VCaP (cell line): Measurements from ENCODE around the gene CSPG4.

Experiments used
- H3K27ac ChIP-seq: fragments of 450-650 bp; 2 replicates; pipeline ENCODE4 v1.5.1; 2017
- TF ChIP-seq, protein P1 (sequence below): fragments of 450-650 bp; conservative IDR thresholded peaks from 2 replicates; pipeline ENCODE4 v1.5.1; 2017; ENCODE audit warnings: mild to moderate bottlenecking, moderate library complexity

Gene CSPG4

DNA sequence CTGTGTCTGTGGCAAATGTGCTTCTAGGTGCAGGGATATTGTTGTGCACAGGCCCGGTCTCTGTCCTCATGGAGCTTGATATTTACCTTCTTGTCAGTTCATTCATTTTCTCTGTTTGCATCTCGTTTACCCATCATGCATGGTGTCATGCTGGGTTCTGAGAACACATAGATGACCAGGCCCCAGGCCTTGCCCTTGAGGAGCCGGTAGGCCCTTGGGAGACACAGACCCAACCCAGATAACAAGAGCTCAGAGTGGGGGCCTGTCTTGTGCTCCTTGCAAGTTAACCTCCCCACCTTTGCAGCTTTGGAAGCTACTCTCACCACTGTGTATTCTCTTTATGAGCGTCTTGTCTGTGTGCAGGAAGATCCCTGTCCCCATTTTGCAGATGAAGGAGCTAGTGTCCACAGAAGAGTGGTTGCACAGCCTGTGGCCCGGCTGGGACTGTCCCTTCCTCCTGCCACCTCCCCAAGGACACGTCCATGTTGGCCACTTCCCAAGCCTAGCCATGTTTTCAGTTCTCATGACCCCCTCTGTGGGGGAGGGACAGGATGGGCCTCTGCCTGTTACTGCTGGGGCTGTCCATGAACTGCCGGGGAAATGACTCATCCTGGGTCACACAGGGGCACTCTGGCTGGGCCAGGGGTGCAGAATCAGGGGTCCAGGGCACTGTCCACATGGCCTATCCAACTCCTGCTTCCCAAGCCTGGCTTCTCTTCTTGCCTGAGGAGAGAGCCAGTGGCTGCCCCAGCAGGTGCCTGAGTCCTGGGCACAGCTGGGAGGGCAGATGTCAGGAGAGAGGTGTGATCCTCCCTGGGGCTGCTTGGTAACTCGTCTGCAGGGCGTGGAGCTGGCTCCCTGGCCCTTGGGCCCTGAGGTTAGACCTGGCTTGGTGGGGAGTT is 61.5 kb downstream of the CSPG4 start:
- TF ChIP-seq, protein P1, sequence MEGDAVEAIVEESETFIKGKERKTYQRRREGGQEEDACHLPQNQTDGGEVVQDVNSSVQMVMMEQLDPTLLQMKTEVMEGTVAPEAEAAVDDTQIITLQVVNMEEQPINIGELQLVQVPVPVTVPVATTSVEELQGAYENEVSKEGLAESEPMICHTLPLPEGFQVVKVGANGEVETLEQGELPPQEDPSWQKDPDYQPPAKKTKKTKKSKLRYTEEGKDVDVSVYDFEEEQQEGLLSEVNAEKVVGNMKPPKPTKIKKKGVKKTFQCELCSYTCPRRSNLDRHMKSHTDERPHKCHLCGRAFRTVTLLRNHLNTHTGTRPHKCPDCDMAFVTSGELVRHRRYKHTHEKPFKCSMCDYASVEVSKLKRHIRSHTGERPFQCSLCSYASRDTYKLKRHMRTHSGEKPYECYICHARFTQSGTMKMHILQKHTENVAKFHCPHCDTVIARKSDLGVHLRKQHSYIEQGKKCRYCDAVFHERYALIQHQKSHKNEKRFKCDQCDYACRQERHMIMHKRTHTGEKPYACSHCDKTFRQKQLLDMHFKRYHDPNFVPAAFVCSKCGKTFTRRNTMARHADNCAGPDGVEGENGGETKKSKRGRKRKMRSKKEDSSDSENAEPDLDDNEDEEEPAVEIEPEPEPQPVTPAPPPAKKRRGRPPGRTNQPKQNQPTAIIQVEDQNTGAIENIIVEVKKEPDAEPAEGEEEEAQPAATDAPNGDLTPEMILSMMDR: no peak
- H3K27ac ChIP-seq: peak overlapping the region; percentile 9; the same call in 1 of the 2 replicates

DNA sequence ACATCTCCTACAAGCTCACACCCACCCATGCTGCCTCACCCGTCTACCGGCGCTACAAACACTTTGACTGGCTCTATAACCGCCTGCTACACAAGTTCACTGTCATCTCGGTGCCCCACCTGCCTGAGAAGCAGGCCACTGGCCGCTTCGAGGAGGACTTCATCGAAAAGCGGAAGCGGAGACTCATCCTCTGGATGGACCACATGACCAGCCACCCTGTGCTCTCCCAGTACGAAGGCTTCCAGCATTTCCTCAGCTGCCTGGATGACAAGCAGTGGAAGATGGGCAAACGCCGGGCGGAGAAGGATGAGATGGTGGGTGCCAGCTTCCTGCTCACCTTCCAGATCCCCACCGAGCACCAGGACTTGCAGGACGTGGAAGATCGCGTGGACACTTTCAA is 62.8 kb downstream of the CSPG4 start:
- TF ChIP-seq, protein P1: no peak
- no peak overlapping the region for H3K27ac ChIP-seq

DNA sequence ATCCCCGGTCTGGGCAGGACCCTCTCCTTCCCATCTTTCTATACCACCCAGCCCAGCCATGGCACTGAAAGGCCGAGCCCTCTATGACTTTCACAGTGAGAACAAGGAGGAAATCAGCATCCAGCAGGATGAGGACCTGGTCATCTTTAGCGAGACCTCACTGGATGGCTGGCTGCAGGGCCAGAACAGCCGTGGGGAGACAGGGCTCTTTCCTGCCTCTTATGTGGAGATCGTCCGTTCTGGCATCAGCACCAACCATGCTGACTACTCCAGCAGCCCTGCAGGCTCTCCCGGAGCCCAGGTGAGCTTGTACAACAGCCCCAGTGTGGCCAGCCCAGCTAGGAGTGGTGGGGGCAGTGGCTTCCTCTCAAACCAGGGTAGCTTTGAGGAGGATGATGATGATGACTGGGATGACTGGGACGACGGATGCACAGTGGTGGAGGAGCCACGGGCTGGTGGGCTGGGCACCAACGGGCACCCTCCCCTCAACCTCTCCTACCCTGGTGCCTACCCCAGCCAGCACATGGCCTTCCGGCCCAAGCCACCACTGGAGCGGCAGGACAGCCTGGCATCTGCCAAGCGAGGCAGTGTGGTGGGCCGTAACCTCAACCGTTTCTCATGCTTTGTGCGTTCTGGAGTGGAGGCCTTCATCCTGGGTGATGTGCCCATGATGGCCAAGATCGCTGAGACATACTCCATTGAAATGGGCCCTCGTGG is 63.4 kb downstream of the CSPG4 start:
- TF ChIP-seq, protein P1: no peak
- peak overlapping the region; percentile 82 for H3K27ac ChIP-seq

DNA sequence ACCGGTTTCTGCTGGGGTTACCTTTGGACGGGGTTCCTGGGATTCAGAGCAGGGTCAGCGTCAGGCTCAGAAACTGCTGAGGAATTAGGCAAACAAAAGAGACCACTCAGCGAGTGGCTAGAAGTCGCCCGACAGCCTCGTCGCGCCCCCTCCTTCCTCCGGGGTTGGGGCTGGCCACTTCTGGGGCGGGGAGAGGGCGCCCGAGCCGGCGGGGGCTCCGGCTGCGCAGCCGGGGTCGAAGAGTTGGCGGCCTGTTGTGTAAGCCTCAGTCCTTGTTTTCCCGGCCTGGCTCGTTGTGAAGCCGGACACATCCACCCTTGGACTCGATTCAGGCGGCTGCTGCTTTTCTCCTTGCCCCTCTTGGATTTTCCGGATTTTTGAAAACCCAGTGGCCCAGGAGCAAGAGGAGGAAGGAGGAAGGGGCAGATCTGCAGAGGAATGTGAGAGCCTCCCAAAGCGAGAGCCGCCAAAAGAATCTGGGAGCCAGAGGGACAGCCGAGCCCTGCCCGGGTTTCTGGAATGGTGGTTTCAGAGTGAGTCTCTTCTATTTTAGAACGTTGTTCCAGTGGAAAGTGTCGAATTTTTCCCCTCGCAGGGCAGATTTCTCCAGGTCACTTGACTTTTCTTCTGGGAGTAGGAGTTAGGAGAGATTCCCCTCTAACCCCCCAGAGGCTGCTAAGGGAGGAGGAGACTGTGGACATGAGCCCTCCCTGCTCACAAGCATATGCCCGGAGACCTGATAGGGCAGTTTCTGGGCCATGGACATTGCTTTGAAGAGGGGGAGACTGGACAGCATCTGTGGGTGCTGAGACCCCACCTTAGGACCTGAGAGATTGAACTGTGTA is 64.3 kb downstream of the CSPG4 start:
- peak overlapping the region; percentile 82 for H3K27ac ChIP-seq
- TF ChIP-seq, protein P1: peak; percentile 9

DNA sequence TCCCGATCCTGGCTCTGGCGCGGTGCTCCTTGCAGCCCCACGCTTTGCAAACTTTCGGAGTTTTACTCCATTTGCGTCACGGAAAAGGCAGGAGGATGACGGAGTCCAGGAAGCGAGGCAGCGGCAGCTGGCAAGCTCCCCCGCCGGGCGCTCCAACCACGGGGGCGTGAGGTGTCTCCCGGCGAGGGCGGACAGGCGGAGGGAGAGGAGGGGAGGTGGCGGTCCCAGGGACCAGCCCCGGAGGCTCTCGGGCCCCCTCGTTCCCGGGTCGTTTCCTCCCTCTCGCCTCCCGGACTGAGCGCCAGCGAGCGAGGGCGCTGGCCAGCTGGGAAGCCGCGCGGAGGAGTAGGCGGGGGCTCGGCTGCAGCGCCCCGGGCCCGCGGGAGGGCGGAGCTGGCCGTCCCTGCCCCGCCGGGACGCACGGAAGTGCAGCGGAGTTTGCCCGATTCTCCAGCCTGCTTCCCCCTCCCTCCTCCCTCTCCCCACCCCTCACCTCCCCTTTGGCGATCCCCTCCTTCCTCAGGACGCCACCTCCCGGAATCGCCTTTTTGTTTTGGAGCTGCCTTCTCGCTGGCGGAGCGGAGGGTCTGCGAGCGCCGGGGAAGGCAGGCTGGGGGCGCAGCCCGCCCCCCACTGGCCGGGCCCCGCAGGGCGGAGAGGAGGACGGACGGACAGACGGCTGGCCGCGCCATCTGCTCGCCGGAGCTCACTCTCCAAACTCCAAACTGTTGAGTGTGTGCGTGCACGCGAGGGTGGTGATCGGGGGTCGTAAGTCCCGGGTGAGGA is 65.1 kb downstream of the CSPG4 start, which contains the start of gene SNX33:
SNX33 (plus strand) TSS at position 543 of the 786 bp plus-strand sequence. CDS start 1,191 bp downstream, outside the sequence.
- peak within 1 kb of the TSS; percentile 82 for H3K27ac ChIP-seq
- TF ChIP-seq, protein P1: peak; percentile 83

DNA sequence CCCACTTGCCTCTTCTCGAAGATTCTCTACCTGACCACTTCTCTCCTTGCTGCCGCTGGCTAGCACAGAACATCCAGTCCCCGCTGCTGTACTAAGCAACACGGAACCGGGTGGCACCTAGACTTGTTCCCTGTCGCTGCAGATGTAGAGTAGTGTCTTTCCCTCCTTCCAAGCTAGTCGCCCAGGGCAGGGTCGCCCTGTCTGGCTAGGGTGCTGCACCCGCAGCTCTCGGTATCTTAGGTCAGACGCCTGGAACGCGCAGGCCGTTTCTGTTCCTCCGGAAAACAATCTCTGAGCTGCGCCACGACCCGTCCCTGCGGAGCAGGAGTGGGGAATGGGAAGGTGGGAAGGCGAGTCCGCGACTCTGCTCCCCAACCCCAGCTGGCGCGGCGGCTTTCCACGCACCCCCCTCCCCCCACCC is 65.7 kb downstream of the CSPG4 start:
- H3K27ac ChIP-seq: peak overlapping the region; percentile 82
- TF ChIP-seq, protein P1: no peak
